H1 (cell line): ENCODE results near the gene ESRRB. TPM values are rescaled to one million over a fixed set of nuclear protein-coding genes. Genes with fewer than 3 reads are reported as not detected.

Source experiments
- CTCF ChIA-PET: fragments of 300-600 bp; sonication (Branson Sonifier 250); formaldehyde crosslinking; loops from one replicate; lab custom pipeline; 2021; ENCODE audit not compliant: partially characterized antibody; lab: Charles Lee
- POLR2A ChIA-PET: fragments of 300-600 bp; sonication (Branson Sonifier 250); formaldehyde crosslinking; loops from one replicate; lab custom pipeline; 2021; ENCODE audit warnings: inconsistent platforms; ENCODE audit not compliant: partially characterized antibody; lab: Charles Lee
- DNase-seq, 2 experiments: peaks; one replicate each; pipeline versions ENCODE4 v3.0.0 to v3.0.0-alpha.2; 2010 to 2022; ENCODE audit warnings: low spot score in 2 of 2, low read depth in 1 of 2, mixed read lengths in 1 of 2
- FAIRE-seq: peaks from 2 replicates; lab custom pipeline; 2011; peaks lifted over from hg19 to GRCh38; lab: Jason Lieb, UNC
- H2AFZ ChIP-seq: 2 replicates; pipeline ENCODE4 v1.8.1; 2012; ENCODE audit warnings: low read length, inconsistent platforms
- H2AK5ac ChIP-seq: 2 replicates; pipeline ENCODE4 v1.6.1; 2013; ENCODE audit warnings: low read depth, low read length
- H2BK120ac ChIP-seq: replicated peaks from 2 replicates; pipeline ENCODE3; 2013; ENCODE audit warnings: low read depth, low read length, inconsistent platforms
- H2BK12ac ChIP-seq: 2 replicates; pipeline ENCODE4 v1.6.1; 2013; ENCODE audit warnings: low read depth, low read length
- H2BK15ac ChIP-seq: 2 replicates; pipeline ENCODE4 v1.6.1; 2013; ENCODE audit warnings: low read length
- H2BK20ac ChIP-seq: 2 replicates; pipeline ENCODE4 v1.6.1; 2013; ENCODE audit warnings: low read length
- H2BK5ac ChIP-seq: 2 replicates; pipeline ENCODE4 v1.6.1; 2013; ENCODE audit warnings: low read depth, low read length
- H3K14ac ChIP-seq: 2 replicates; pipeline ENCODE4 v1.6.1; 2013; ENCODE audit warnings: inconsistent platforms; ENCODE audit not compliant: insufficient read length
- H3K18ac ChIP-seq: 2 replicates; pipeline ENCODE4 v1.6.1; 2013; ENCODE audit warnings: low read length; ENCODE audit errors: extremely low read depth
- H3K23ac ChIP-seq: 2 replicates; pipeline ENCODE4 v1.6.1; 2013; ENCODE audit warnings: inconsistent platforms; ENCODE audit not compliant: insufficient read length
- H3K23me2 ChIP-seq: 2 replicates; pipeline ENCODE4 v1.6.1; 2013; ENCODE audit warnings: low read depth, low read length
- H3K27ac ChIP-seq: 2 replicates; pipeline ENCODE4 v1.6.1; 2011; ENCODE audit warnings: low read depth, low read length, inconsistent platforms
- H3K27me3 ChIP-seq, 4 experiments: replicated peaks in 1 of 4; 1 replicate in 1 of 4; 2 replicates in 3 of 4; pipeline versions ENCODE4 v1.6.1 to v1.8.1; 2011 to 2013; ENCODE audit warnings: low read length in 3 of 4, mild to moderate bottlenecking in 3 of 4, inconsistent platforms in 2 of 4, mixed read lengths in 2 of 4, moderate library complexity in 1 of 4; ENCODE audit not compliant: control insufficient read depth in 3 of 4, insufficient read depth in 3 of 4; ENCODE audit errors: extremely low read depth in 1 of 4
- H3K36me3 ChIP-seq, 4 experiments: 2 replicates each; pipeline versions ENCODE4 v1.6.1 to v1.8.1; 2011 to 2013; ENCODE audit warnings: mild to moderate bottlenecking in 4 of 4, low read length in 3 of 4, moderate library complexity in 2 of 4, control low read depth in 1 of 4, inconsistent platforms in 1 of 4; ENCODE audit not compliant: insufficient read depth in 4 of 4, control insufficient read depth in 2 of 4
- H3K4ac ChIP-seq: replicated peaks from 2 replicates; pipeline ENCODE3; 2013; ENCODE audit warnings: low read length, low read depth, mixed read lengths, inconsistent platforms; ENCODE audit not compliant: insufficient read length
- H3K4me1 ChIP-seq, 4 experiments: replicated peaks in 1 of 4; 1 replicate in 1 of 4; 2 replicates in 3 of 4; pipeline versions ENCODE4 v1.6.1 to v1.8.1; 2011 to 2013; ENCODE audit warnings: low read length in 3 of 4, inconsistent platforms in 2 of 4, mixed read lengths in 1 of 4; ENCODE audit not compliant: insufficient read depth in 4 of 4, control insufficient read depth in 3 of 4
- H3K4me2 ChIP-seq, 2 experiments: 2 replicates each; pipeline versions ENCODE4 v1.6.1 to v1.8.1; 2011 to 2013; ENCODE audit warnings: low read depth in 2 of 2, low read length in 2 of 2, control low read depth in 1 of 2, inconsistent platforms in 1 of 2, mild to moderate bottlenecking in 1 of 2; ENCODE audit not compliant: insufficient read depth in 1 of 2
- H3K4me3 ChIP-seq, 4 experiments: fragments of 200-600, 300-600 bp in 1 of 4; sonication (generic), shearing (Covaris generic), sonication (Bioruptor Twin) in 1 of 4; 2 replicates each; pipeline versions ENCODE4 v1.5.1 to v1.8.1; 2011 to 2016; ENCODE audit warnings: low read length in 4 of 4, low read depth in 3 of 4, control low read depth in 2 of 4, inconsistent platforms in 2 of 4, mild to moderate bottlenecking in 2 of 4, mixed read lengths in 1 of 4, moderate library complexity in 1 of 4; ENCODE audit not compliant: insufficient read depth in 2 of 4; ENCODE audit errors: extremely low read depth in 1 of 4
- H3K56ac ChIP-seq: replicated peaks from 2 replicates; pipeline ENCODE3; 2013; ENCODE audit warnings: low read depth, mild to moderate bottlenecking, mixed read lengths, low read length, inconsistent platforms; ENCODE audit not compliant: insufficient read length
- H3K79me1 ChIP-seq: 2 replicates; pipeline ENCODE4 v1.6.1; 2013; ENCODE audit warnings: low read depth, low read length, control low read depth
- H3K79me2 ChIP-seq, 2 experiments: 2 replicates each; pipeline versions ENCODE4 v1.6.1 to v1.8.1; 2012 to 2013; ENCODE audit warnings: low read length in 2 of 2, mild to moderate bottlenecking in 2 of 2, inconsistent platforms in 1 of 2; ENCODE audit not compliant: insufficient read depth in 2 of 2, control insufficient read depth in 1 of 2
- H3K9ac ChIP-seq, 4 experiments: replicated peaks in 1 of 4; 1 replicate in 1 of 4; 2 replicates in 3 of 4; pipeline versions ENCODE4 v1.6.1 to v1.8.1; 2011 to 2013; ENCODE audit warnings: low read depth in 3 of 4, low read length in 3 of 4, control low read depth in 2 of 4, mild to moderate bottlenecking in 2 of 4, moderate library complexity in 2 of 4, inconsistent platforms in 1 of 4; ENCODE audit errors: extremely low read depth in 1 of 4
- H3K9me3 ChIP-seq, 2 experiments: 2 replicates each; pipeline versions ENCODE4 v1.6.1 to v1.8.1; 2012 to 2013; ENCODE audit warnings: mild to moderate bottlenecking in 2 of 2, moderate library complexity in 2 of 2, control low read depth in 1 of 2, inconsistent platforms in 1 of 2, low read depth in 1 of 2, low read length in 1 of 2, mixed read lengths in 1 of 2; ENCODE audit not compliant: insufficient read depth in 2 of 2
- H4K20me1 ChIP-seq, 2 experiments: replicated peaks in 1 of 2; 2 replicates each; pipeline versions ENCODE3 to v1.8.1; 2011 to 2013; ENCODE audit warnings: inconsistent platforms in 2 of 2, low read length in 2 of 2, mild to moderate bottlenecking in 1 of 2; ENCODE audit not compliant: insufficient read depth in 2 of 2, control insufficient read depth in 1 of 2
- H4K5ac ChIP-seq: 2 replicates; pipeline ENCODE4 v1.6.1; 2013; ENCODE audit warnings: low read length, low read depth, mixed read lengths, inconsistent platforms; ENCODE audit not compliant: insufficient read length
- H4K8ac ChIP-seq: 2 replicates; pipeline ENCODE4 v1.8.0; 2013; ENCODE audit warnings: mild to moderate bottlenecking, moderate library complexity, low read length, inconsistent platforms; ENCODE audit not compliant: insufficient read depth; ENCODE audit errors: extremely low read depth
- H4K91ac ChIP-seq: replicated peaks from 2 replicates; pipeline ENCODE3; 2013; ENCODE audit warnings: low read length, mixed read lengths, inconsistent platforms; ENCODE audit not compliant: insufficient read length
- CREB1 ChIP-seq: IDR thresholded peaks from 2 replicates; pipeline ENCODE4 v1.6.1; 2012; ENCODE audit warnings: inconsistent platforms
- EZH2 ChIP-seq: fragments of 200-600 bp; sonication (generic); IDR thresholded peaks from 2 replicates; pipeline ENCODE4 v1.7.1; 2012; ENCODE audit warnings: low read depth, mild to moderate bottlenecking, moderate library complexity, low read length, inconsistent platforms; ENCODE audit not compliant: severe bottlenecking
- GTF2F1 ChIP-seq: IDR thresholded peaks from 2 replicates; pipeline ENCODE4 v1.6.1; 2012; ENCODE audit warnings: low read depth, low read length, improper control_type of control experiment, borderline replicate concordance
- KDM1A ChIP-seq: fragments of 200-600, 300-600 bp; sonication (generic); IDR thresholded peaks from 2 replicates; pipeline ENCODE4 v1.7.1; 2016; ENCODE audit warnings: mild to moderate bottlenecking, low read length, borderline replicate concordance
- KDM4A ChIP-seq: IDR thresholded peaks from one replicate; pipeline ENCODE4 v1.7.1; 2012; ENCODE audit warnings: low read depth, mild to moderate bottlenecking, moderate library complexity, low read length, inconsistent platforms; ENCODE audit not compliant: severe bottlenecking
- SIN3A ChIP-seq, 2 experiments: IDR thresholded peaks in 1 of 2; conservative IDR thresholded peaks in 1 of 2; 2 replicates each; pipeline ENCODE4 v1.6.1; 2011 to 2012; ENCODE audit warnings: low read length in 2 of 2, improper control_type of control experiment in 1 of 2, low read depth in 1 of 2, mild to moderate bottlenecking in 1 of 2
- SP2 ChIP-seq: IDR thresholded peaks from 2 replicates; pipeline ENCODE4 v1.6.1; 2012; ENCODE audit warnings: mild to moderate bottlenecking, low read length, inconsistent platforms
- SUZ12 ChIP-seq: fragments of 200-600 bp; sonication (generic); IDR thresholded peaks from 2 replicates; pipeline ENCODE4 v1.6.1; 2012; ENCODE audit warnings: mild to moderate bottlenecking, inconsistent platforms, low read length, moderate library complexity, mixed read lengths
- WGBS, 2 experiments: shearing (Covaris generic) in 1 of 2; methylation state at CpG; one replicate each; pipeline versions ENCODE4 v1.1.6 to v1.1.7; 2013 to 2015; ENCODE audit warnings: low lambda C conversion rate in 2 of 2, mixed read lengths in 2 of 2, inconsistent platforms in 1 of 2, low coverage in 1 of 2, missing lambda C conversion rate in 1 of 2; ENCODE audit not compliant: insufficient replicate concordance in 2 of 2, insufficient coverage in 1 of 2, insufficient read length in 1 of 2; ENCODE audit errors: extremely low coverage in 1 of 2, missing lambda C conversion rate in 1 of 2; 5-methylcytosine and 5-hydroxymethylcytosine counted together
- polyA plus RNA-seq, 7 experiments: library from polyadenylated mRNA; depleted of rRNA in 3 of 7; stranded (reverse) in 5 of 7; unstranded in 2 of 7; fragments of >200 nt in 5 of 7; fragments of 200-250 nt in 2 of 7; gene quantifications; 1 replicate in 5 of 7; 2 replicates in 1 of 7; 4 replicates in 1 of 7; pipeline versions ENCODE4 v1.2.1 to v1.2.3, GENCODE V29; 2011 to 2013; ENCODE audit warnings: missing spikeins in 2 of 7, mixed read lengths in 2 of 7
- total RNA-seq: library from RNA; stranded (reverse); fragmentation: NEBNext Ultra II Directional; extraction: Animal tissue kit (Norgen Biotek cat#: 25700); gene quantifications from 2 replicates; pipeline ENCODE4 v1.2.1, GENCODE V29; 2021
- TF ChIP-seq, protein P1 (sequence below): IDR thresholded peaks from 2 replicates; pipeline ENCODE4 v1.6.1; 2012; ENCODE audit warnings: low read length, inconsistent platforms
- TF ChIP-seq, protein P2 (sequence below): IDR thresholded peaks from 2 replicates; pipeline ENCODE4 v1.6.1; 2011; ENCODE audit warnings: low read length, improper control_type of control experiment

The ESRRB gene
- total and polyA plus RNA-seq, 2 of the 8 experiments (the other 6 are each of a cell fraction or from before 2014, with no cell fraction given), result 0.29 to 0.45 TPM

DNA sequence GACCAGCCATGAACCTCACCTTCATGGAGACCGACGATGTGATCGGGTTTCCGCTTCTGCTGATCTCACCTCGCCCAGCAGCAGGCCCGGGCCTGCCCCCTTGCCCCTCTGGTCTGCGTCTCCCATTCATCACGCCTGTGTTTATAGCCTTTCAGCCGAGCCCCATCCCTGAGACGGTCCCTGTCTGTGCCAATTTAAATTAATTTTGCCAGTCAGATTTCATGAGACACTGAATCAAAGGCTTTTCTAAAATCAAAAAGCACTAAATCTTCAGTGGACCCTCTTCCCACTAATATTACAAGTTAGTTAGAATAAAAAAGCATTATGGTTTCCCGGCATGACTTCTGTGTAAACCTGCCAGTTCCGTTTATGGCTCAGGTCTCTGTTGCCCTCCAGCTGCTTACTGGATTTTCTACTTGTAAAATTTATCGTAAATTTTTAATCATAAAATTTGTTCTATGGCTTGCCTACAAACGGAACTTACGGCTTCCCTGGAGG is 155.9 kb downstream of the ESRRB start:
- Histone ChIP-seq H3K36me3 (no peaks in the 10 kb centered on the region), H3K4ac (no peak overlapping the region), H3K9ac (no peak overlapping the region), H3K9me3 (no peaks in the 10 kb centered on the region; a peak in 1 of 4 replicates), H3K27me3 (no peaks in the 10 kb centered on the region), H3K23ac (no peak overlapping the region), H2BK5ac (no peak overlapping the region), H3K4me3 (no peak overlapping the region), H3K79me2 (no peaks in the 10 kb centered on the region), H2AFZ (no peak overlapping the region; the same call in 1 of the 2 replicates), H3K4me2 (no peak overlapping the region), H3K14ac (no peak overlapping the region), H2BK20ac (no peak overlapping the region), H3K18ac (no peak overlapping the region), H2BK15ac (no peak overlapping the region), H2AK5ac (no peak overlapping the region), H3K27ac (no peak overlapping the region), H4K5ac (no peak overlapping the region), H3K79me1 (no peaks in the 10 kb centered on the region), H2BK120ac (no peak overlapping the region), H3K4me1 (peaks cover 0 to 7% (median 2%) of the 10 kb centered on the region in 4 experiments; a peak in 1 of 7 replicates), H4K8ac (no peak overlapping the region), H3K56ac (no peak overlapping the region), H3K23me2 (no peaks in the 10 kb centered on the region), H2BK12ac (peak overlapping the region; percentile 19; the same call in 1 of the 2 replicates), H4K20me1 (no peaks in the 10 kb centered on the region), H4K91ac (no peak overlapping the region)
- FAIRE-seq (no peak), DNase-seq (no peak)
- ChIA-PET POLR2A (no interaction called here), CTCF (interaction anchor here (0.7 kb wide), 1 partner anchor 87 kb away, joined by 3 read pairs; no protein-coding TSS in a partner anchor)
- WGBS, 2 experiments, result 88% methylated on average over 15 of the region's 15 CpGs; no CpG with 5 or more reads in 1 of the 2 experiments
- TF ChIP-seq KDM1A (no peak), CREB1 (no peak), EZH2 (no peak), SP2 (no peak), GTF2F1 (no peak), SIN3A (conservative IDR thresholded peaks at IDR 0.05 in 1 of 2, IDR thresholded peaks at IDR 0.05 in 1 of 2; ENCODE audit: low read depth in 1 of 2, low read length in 2 of 2) (no peak), SUZ12 (no peak), KDM4A (no peak)
- TF ChIP-seq, protein P1, sequence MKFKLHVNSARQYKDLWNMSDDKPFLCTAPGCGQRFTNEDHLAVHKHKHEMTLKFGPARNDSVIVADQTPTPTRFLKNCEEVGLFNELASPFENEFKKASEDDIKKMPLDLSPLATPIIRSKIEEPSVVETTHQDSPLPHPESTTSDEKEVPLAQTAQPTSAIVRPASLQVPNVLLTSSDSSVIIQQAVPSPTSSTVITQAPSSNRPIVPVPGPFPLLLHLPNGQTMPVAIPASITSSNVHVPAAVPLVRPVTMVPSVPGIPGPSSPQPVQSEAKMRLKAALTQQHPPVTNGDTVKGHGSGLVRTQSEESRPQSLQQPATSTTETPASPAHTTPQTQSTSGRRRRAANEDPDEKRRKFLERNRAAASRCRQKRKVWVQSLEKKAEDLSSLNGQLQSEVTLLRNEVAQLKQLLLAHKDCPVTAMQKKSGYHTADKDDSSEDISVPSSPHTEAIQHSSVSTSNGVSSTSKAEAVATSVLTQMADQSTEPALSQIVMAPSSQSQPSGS, result no peak
- TF ChIP-seq, protein P2, sequence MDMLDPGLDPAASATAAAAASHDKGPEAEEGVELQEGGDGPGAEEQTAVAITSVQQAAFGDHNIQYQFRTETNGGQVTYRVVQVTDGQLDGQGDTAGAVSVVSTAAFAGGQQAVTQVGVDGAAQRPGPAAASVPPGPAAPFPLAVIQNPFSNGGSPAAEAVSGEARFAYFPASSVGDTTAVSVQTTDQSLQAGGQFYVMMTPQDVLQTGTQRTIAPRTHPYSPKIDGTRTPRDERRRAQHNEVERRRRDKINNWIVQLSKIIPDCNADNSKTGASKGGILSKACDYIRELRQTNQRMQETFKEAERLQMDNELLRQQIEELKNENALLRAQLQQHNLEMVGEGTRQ, result no peak
